ENCODE results near the gene NOP58.
"Not testable (repeated sequence)": the region's sequence is repeated elsewhere in the genome, so short reads cannot be mapped to it uniquely, and the experiment has no call there.

Gene NOP58

DNA sequence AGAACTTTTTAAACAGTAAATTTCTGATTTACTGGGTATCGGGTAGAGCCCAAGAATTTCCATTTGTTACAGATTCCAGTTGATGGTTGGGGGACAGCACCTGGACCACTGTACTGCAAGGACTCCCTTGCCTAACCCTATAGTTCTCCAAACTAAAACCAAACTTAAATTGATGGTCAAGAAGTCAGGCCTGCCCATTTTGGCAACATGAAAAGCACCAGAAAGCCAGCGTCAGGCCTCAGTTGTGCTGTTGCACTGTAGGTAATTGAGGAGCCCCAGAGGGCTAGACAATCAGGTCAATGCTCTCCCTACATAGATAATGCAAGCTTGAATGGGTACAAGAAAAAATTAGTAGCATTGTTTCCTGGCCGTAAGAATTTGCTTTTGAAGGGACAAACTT is 40.5 kb downstream of the NOP58 start:
- no peak for DNase-seq (ENCODE audit: low read depth)
- TF ChIP-seq, protein P1, sequence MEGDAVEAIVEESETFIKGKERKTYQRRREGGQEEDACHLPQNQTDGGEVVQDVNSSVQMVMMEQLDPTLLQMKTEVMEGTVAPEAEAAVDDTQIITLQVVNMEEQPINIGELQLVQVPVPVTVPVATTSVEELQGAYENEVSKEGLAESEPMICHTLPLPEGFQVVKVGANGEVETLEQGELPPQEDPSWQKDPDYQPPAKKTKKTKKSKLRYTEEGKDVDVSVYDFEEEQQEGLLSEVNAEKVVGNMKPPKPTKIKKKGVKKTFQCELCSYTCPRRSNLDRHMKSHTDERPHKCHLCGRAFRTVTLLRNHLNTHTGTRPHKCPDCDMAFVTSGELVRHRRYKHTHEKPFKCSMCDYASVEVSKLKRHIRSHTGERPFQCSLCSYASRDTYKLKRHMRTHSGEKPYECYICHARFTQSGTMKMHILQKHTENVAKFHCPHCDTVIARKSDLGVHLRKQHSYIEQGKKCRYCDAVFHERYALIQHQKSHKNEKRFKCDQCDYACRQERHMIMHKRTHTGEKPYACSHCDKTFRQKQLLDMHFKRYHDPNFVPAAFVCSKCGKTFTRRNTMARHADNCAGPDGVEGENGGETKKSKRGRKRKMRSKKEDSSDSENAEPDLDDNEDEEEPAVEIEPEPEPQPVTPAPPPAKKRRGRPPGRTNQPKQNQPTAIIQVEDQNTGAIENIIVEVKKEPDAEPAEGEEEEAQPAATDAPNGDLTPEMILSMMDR (IDR thresholded peaks at IDR 0.05; ENCODE audit: control insufficient read depth, insufficient read depth, low read depth, low read length, missing control alignments), result no peak
- no peak overlapping the region for H3K4me3 ChIP-seq (ENCODE audit: control insufficient read depth, low read depth, low read length)

DNA sequence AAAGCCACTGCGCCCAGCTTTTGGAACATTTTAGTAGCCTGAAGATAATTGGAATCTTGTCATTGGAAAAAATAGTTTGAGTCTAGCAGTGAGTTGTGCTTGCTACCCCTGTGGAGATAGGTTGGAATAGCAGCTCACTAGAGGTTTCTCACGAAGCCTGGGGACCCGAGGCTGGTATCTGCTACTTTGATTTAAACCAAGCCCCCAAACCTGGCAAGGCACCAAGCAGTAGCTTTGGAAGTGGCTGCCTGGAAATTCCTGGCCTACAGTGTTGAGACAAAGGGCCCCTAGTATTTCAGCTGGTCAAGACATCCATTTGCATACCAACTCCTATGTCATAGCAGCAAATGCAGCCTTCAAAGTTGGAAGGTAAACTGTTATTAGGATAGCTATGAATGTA is 42.1 kb downstream of the NOP58 start:
- TF ChIP-seq, protein P1 (IDR thresholded peaks at IDR 0.05; ENCODE audit: control insufficient read depth, insufficient read depth, low read depth, low read length, missing control alignments), result no peak
- no peak for DNase-seq (ENCODE audit: low read depth)
- no peak overlapping the region for H3K4me3 ChIP-seq (ENCODE audit: control insufficient read depth, low read depth, low read length)

DNA sequence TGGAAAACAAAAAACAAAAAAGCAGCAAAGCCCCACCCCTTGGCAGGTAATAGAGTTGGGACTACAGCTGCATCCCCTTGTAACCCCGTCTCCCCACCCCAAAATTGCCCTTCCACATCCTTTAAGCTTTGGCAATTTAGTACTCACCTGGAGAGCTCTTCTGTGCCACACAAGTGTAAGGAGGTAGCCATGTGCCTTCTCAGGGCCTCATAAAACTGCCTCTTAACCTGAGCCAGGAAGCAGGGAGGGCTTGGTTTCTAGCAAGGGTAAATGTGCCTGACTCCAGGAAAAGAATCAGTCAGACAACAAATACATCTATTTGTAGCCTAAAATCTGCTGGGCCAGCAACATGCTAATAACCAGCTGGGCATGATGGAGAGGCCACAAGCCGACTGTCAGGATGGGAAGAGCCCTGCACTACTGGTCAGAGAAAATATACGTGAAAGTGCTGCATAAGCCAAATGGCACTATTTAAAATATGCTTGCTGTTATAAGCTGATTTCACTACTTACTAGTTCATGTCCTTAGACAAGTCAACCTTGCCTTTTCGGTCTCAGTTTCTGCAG is 46.3 kb downstream of the NOP58 start:
- DNase-seq (ENCODE audit: low read depth), result no peak

DNA sequence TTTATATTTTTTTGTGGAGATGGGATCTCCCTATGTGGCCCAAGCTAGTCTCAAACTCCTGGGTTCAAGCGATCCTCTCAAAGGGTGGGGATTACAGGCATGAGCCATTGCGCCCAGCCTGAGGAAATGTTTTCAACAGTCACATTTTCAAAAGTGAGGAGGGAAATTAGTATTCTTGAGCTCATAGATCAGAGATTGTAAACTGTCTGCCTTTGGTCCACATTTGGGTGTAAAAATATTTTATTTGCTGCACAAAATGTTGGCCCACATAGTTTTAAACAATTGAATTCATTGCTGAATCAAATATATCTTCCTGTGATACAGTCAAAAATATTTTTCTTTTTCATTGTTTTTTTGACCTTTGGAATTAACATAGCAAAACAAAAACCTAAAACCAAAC is 48.6 kb downstream of the NOP58 start:
- TF ChIP-seq, protein P1 (IDR thresholded peaks at IDR 0.05; ENCODE audit: control insufficient read depth, insufficient read depth, low read depth, low read length, missing control alignments), result no peak
- DNase-seq (ENCODE audit: low read depth), result no peak
- H3K4me3 ChIP-seq (ENCODE audit: control insufficient read depth, low read depth, low read length), result no peak overlapping the region

More for the DNA sequence above, 46.3 kb downstream of the NOP58 start:
- no peak overlapping the region for H3K4me3 ChIP-seq (ENCODE audit: control insufficient read depth, low read depth, low read length)
- TF ChIP-seq, protein P1 (IDR thresholded peaks at IDR 0.05; ENCODE audit: control insufficient read depth, insufficient read depth, low read depth, low read length, missing control alignments), result no peak

DNA sequence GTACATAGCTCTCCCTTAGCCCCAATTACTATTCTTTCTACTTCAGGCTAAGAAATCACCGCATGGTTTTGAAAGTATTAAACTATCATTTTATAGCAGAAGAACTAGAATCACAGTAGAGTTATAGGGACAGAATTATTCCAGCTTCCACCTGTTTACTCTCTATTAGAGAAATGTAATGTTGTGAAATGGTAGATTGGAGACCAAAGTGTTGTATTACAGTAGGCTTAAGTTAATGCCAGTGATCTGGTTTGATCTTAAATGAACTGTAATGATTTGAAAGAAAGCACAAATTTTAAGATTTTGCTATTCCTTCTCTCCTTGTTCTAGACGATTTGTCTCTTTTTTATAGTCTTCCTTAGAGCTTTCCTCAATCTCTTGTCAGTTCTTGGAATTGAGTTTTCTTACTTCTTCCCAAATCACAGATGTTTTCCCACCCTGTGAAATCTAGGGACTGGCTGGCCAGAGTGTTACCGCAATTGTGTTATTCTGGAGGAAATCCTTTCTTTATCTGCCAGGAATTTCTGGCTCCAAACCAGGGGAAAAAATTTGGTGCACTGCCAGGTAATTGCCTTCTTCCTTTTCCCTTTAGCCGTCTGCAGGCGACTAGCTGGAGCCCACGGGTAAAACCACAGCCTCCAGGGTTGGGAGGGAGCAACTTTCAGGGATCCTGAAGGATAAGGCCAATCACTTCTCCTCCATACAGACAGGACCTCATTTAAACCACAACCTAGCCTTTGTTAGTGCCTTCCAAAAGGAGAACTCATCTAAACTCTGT is 51.7 kb downstream of the NOP58 start:
- no peak overlapping the region for H3K4me3 ChIP-seq (ENCODE audit: control insufficient read depth, low read depth, low read length)
- TF ChIP-seq, protein P1 (IDR thresholded peaks at IDR 0.05; ENCODE audit: control insufficient read depth, insufficient read depth, low read depth, low read length, missing control alignments), result no peak
- peak; percentile 77 for DNase-seq (ENCODE audit: low read depth)

DNA sequence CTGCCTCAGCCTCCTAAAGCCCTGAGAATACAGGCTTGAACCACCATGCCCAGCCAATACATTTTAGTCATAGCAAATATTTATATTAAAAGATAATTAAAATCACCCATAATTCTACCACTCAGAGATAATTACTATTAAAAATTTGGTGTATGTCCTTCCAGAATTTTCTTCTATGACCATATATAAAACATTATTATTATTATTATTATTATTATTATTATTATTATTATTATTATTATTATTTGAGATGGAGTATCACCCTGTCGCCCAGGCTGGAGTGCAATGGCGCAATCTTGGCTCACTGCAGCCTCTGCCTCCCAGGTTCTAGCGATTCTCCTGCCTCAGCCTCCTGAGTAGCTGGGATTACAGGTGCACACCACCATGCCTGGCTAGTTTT is 54.8 kb downstream of the NOP58 start:
- H3K4me3 ChIP-seq (ENCODE audit: control insufficient read depth, low read depth, low read length); DNase-seq (ENCODE audit: low read depth): not testable (repeated sequence)

DNA sequence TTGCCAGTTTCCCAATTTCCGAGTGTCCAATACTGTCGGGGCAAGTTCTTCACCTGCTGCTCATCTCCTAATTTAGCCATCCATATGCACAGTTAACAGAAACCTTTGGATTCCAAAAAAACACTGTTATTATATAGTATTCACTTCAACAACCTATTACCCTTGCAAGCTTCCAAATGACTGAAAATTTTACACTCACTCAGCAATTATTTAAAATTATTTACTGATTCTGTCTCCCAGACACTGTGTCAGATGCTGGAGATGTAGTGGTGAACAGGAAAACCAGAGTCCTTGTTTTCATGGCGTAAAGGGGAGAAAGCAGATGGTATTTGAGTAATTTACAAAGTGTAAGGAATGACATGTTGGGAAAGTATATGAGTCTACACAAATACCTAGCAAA is 56.9 kb downstream of the NOP58 start:
- no peak for DNase-seq (ENCODE audit: low read depth)
- TF ChIP-seq, protein P1 (IDR thresholded peaks at IDR 0.05; ENCODE audit: control insufficient read depth, insufficient read depth, low read depth, low read length, missing control alignments), result no peak
- no peak overlapping the region for H3K4me3 ChIP-seq (ENCODE audit: control insufficient read depth, low read depth, low read length)

Data from AG09309 (cell line).